ENCODE measurements around the gene PNMA6A. TPM values are rescaled to one million over a fixed set of nuclear protein-coding genes. Genes with fewer than 3 reads are reported as not detected.

The PNMA6A gene
- total RNA-seq, 4 donors from 2014 or later = 0.68 TPM; not detected in 3

DNA sequence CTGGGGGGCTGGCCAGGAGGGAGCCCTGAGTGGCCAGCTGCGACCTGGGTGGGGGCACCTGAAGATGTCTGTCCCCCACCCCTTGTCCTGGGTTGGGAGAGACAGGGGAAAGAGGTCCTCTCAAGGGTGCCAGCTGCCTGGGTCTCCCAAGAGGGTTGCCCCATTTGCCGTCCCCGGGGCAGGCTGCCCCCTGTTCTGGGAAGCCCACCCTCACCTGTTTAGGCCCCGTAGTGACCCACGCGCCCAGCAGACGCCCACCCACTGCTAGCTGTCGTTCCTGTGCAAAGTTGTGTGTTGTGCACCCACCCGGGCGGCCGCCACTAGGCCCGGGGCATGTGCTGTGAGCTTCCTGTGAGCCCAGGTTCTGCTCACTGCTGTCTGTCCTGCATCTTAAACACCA lies 41.5 kb upstream of the PNMA6A start:
- no peak for DNase-seq
- Histone ChIP-seq H3K4me1 (peaks cover 0 to 4% (median 0%) of the 10 kb centered on the region in 4 donors), H3K9me3 (no peaks in the 10 kb centered on the region), H3K27me3 (no peaks in the 10 kb centered on the region), H3K27ac (no peak overlapping the region), H3K36me3 (no peaks in the 10 kb centered on the region), H3K4me3 (no peak overlapping the region)
- no peak for TF ChIP-seq POLR2AphosphoS5 (IDR thresholded peaks at IDR 0.05)
- TF ChIP-seq POLR2A (IDR thresholded peaks at IDR 0.05) = no peak
- TF ChIP-seq EP300 (IDR thresholded peaks at IDR 0.05; ENCODE audit: low read depth) = no peak
- TF ChIP-seq, protein P1, sequence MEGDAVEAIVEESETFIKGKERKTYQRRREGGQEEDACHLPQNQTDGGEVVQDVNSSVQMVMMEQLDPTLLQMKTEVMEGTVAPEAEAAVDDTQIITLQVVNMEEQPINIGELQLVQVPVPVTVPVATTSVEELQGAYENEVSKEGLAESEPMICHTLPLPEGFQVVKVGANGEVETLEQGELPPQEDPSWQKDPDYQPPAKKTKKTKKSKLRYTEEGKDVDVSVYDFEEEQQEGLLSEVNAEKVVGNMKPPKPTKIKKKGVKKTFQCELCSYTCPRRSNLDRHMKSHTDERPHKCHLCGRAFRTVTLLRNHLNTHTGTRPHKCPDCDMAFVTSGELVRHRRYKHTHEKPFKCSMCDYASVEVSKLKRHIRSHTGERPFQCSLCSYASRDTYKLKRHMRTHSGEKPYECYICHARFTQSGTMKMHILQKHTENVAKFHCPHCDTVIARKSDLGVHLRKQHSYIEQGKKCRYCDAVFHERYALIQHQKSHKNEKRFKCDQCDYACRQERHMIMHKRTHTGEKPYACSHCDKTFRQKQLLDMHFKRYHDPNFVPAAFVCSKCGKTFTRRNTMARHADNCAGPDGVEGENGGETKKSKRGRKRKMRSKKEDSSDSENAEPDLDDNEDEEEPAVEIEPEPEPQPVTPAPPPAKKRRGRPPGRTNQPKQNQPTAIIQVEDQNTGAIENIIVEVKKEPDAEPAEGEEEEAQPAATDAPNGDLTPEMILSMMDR (IDR thresholded peaks at IDR 0.05) = no peak
- in situ Hi-C loops (cut with MboI; ENCODE audit: low pct_ligation_motif_present in 1 of 4, low pct_unique_long_range_greater_than_20kb in 1 of 4, low sequenced_read_pairs in 3 of 4) = no loop called here
- 93% methylated on average over 12 of the region's 12 CpGs; no CpG with 5 or more reads in 1 of the 2 donors for WGBS, 2 donors (ENCODE audit: low coverage in 1 of 2)
- intact Hi-C loops (cut with DNase I; ENCODE audit: low total_unique reads) = loop anchor here (10.0 kb wide), 1 partner anchor 474 kb away; no protein-coding TSS in a partner anchor

DNA sequence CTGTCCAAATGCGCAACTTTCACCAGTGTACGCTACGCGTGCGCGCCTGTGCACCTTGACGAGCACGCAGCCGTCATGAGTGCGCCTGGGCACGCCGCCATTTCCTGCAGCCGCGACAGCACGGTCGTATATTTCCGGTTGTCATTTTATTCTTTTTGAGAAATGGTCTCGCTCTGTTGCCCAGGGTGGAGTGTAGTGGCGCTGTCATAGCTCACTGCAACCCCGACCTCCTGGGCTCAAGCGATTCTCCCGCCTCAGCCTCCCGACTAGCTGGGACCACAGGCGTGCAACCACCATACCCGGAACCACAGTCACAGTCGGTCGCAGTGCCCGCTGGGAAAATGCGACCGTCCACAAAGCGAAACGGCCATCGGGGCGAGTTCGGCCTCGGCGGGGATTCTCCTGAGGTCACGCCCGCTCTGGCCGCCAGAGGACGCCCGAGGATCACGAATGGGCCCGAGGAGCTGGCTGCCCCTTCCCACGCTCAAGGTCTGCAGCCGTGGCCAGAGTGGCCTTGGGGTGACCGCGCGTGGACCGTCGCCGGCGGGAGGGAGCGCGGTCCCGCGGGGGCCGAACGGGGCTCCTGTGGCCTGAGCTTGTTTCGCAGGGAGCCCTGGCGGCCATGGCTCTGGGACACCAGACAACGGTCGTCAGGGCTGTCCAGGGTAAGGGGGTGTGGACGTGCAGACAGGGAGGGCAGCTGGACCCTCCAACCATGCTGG lies 39.7 kb upstream of the PNMA6A start:
- WGBS, 2 donors (ENCODE audit: low coverage in 1 of 2) = 56% methylated on average over 48 of the region's 64 CpGs; no CpG with 5 or more reads in 1 of the 2 donors
- peak; percentile 73 for DNase-seq
- peak overlapping the region in 3 of 4 donors; percentile 24 to 45 (median 36) for H3K27ac ChIP-seq
- H3K4me1 ChIP-seq = peaks cover 0 to 4% (median 0%) of the 10 kb centered on the region in 4 donors
- in situ Hi-C loops (cut with MboI; ENCODE audit: low pct_ligation_motif_present in 1 of 4, low pct_unique_long_range_greater_than_20kb in 1 of 4, low sequenced_read_pairs in 3 of 4) (no loop called here), intact Hi-C loops (cut with DNase I; ENCODE audit: low total_unique reads) (loop anchor here (10.0 kb wide), 1 partner anchor 472 kb away; no protein-coding TSS in a partner anchor)
- H3K27me3 ChIP-seq = no peaks in the 10 kb centered on the region
- no peaks in the 10 kb centered on the region for H3K36me3 ChIP-seq
- H3K4me3 ChIP-seq = peak overlapping the region in 3 of 4 donors; percentile 11 to 39 (median 21)
- no peak for TF ChIP-seq POLR2AphosphoS5 (IDR thresholded peaks at IDR 0.05)
- TF ChIP-seq, protein P1 (IDR thresholded peaks at IDR 0.05) = peak; percentile 70 to 89 (median 79)
- H3K9me3 ChIP-seq = no peaks in the 10 kb centered on the region

DNA sequence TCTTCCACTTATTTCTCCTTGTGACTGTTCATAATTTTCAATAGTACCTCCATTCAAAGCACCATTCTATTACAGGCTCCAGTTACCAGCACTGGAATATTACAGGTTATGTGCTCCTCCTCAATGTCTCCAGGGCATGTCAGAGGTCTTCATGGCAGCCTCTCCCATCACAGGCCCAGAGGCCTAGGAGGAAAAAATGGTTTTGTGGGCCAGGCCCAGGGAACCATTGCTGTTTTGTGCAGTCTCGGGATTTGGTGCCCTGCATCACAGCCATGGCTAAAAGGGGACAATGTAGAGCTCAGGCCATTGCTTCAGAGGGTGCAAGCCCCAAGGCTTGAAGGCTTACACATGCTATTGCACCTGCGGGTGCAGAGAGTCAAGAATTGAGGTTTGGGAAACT lies 23.2 kb upstream of the PNMA6A start:
- TF ChIP-seq POLR2AphosphoS5 (IDR thresholded peaks at IDR 0.05) = no peak
- TF ChIP-seq POLR2A (IDR thresholded peaks at IDR 0.05) = no peak
- no peak for TF ChIP-seq EP300 (IDR thresholded peaks at IDR 0.05; ENCODE audit: low read depth)
- TF ChIP-seq, protein P1 (IDR thresholded peaks at IDR 0.05) = no peak
- Histone ChIP-seq H3K36me3 (no peaks in the 10 kb centered on the region), H3K4me3 (no peak overlapping the region), H3K9me3 (no peaks in the 10 kb centered on the region), H3K27ac (no peak overlapping the region), H3K27me3 (no peaks in the 10 kb centered on the region), H3K4me1 (no peaks in the 10 kb centered on the region)
- 88 to 100% methylated on average over 1 to 2 of the region's 2 CpGs for WGBS, 2 donors (ENCODE audit: low coverage in 1 of 2)
- DNase-seq = no peak
- intact Hi-C loops (cut with DNase I; ENCODE audit: low total_unique reads) (no loop called here), in situ Hi-C loops (cut with MboI; ENCODE audit: low pct_ligation_motif_present in 1 of 4, low pct_unique_long_range_greater_than_20kb in 1 of 4, low sequenced_read_pairs in 3 of 4) (no loop called here)

DNA sequence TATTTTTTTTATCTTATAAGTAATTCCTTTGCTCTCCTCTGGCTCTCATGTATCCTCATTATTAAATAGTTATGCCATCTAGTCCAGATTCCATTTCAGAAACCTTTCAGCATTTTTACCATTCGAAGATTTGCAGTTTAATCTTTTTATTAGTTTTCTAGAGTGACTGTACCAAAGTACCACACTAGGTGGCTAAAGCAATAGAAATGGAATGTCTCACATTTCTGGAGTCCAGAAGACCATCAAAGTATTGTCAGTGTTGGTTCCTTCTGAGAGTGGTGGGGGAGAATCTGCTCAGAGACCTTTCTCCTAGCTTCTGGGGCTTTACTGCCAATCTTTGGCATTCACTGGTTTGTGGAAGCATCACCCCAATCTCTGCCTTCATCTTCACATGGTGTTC lies 19.7 kb upstream of the PNMA6A start:
- DNase-seq = no peak
- in situ Hi-C loops (cut with MboI; ENCODE audit: low pct_ligation_motif_present in 1 of 4, low pct_unique_long_range_greater_than_20kb in 1 of 4, low sequenced_read_pairs in 3 of 4) = no loop called here

More for the DNA sequence above, 19.7 kb upstream of the PNMA6A start:
- H3K27ac ChIP-seq = no peak overlapping the region
- H3K4me1 ChIP-seq = peaks cover 0 to 4% (median 0%) of the 10 kb centered on the region in 4 donors
- no peaks in the 10 kb centered on the region for H3K9me3 ChIP-seq
- H3K27me3 ChIP-seq = peaks cover 10% of the 10 kb centered on the region
- 60 to 76% methylated on average over 1 of the region's 1 CpG for WGBS, 2 donors (ENCODE audit: low coverage in 1 of 2)
- intact Hi-C loops (cut with DNase I; ENCODE audit: low total_unique reads) = no loop called here
- no peaks in the 10 kb centered on the region for H3K36me3 ChIP-seq
- TF ChIP-seq POLR2A (IDR thresholded peaks at IDR 0.05) = no peak
- TF ChIP-seq EP300 (IDR thresholded peaks at IDR 0.05; ENCODE audit: low read depth) = no peak
- TF ChIP-seq POLR2AphosphoS5 (IDR thresholded peaks at IDR 0.05) = no peak
- TF ChIP-seq, protein P1 (IDR thresholded peaks at IDR 0.05) = no peak
- no peak overlapping the region for H3K4me3 ChIP-seq

Data from transverse colon (tissue), 4 donors.